ENCODE results near the gene PIEZO2.

The PIEZO2 gene

GRCh38 chr18:10736984-10737383 is 412.4 kb downstream of the PIEZO2 start:
- H3K27me3 Mint-ChIP-seq (ENCODE audit: low read depth) = no peaks in the 10 kb centered on the region
- no peaks in the 10 kb centered on the region for H3K4me1 Mint-ChIP-seq (ENCODE audit: low read depth)
- no peak overlapping the region for H3K4me3 Mint-ChIP-seq
- no peaks in the 10 kb centered on the region for H3K36me3 Mint-ChIP-seq (ENCODE audit: low read depth)
- H3K27ac Mint-ChIP-seq = no peak overlapping the region
- no peaks in the 10 kb centered on the region for H3K9me3 Mint-ChIP-seq

GRCh38 chr18:10732990-10733389 is 416.4 kb downstream of the PIEZO2 start:
- Mint-ChIP-seq H3K9me3 (no peaks in the 10 kb centered on the region), H3K27ac (no peak overlapping the region), H3K4me1 (ENCODE audit: low read depth) (no peaks in the 10 kb centered on the region), H3K27me3 (ENCODE audit: low read depth) (no peaks in the 10 kb centered on the region), H3K36me3 (ENCODE audit: low read depth) (no peaks in the 10 kb centered on the region), H3K4me3 (no peak overlapping the region)

- no peaks in the 10 kb centered on the region for H3K36me3 Mint-ChIP-seq (ENCODE audit: low read depth)
- H3K4me1 Mint-ChIP-seq (ENCODE audit: low read depth) = no peaks in the 10 kb centered on the region
- no peak overlapping the region for H3K27ac Mint-ChIP-seq
- H3K27me3 Mint-ChIP-seq (ENCODE audit: low read depth) = no peaks in the 10 kb centered on the region
- H3K9me3 Mint-ChIP-seq = no peaks in the 10 kb centered on the region
- no peak overlapping the region for H3K4me3 Mint-ChIP-seq
Measured at GRCh38 chr18:10727477-10727876, 421.9 kb downstream of the PIEZO2 start.

GRCh38 chr18:10726198-10727068 is 422.9 kb downstream of the PIEZO2 start:
- Mint-ChIP-seq H3K9me3 (no peaks in the 10 kb centered on the region), H3K27me3 (ENCODE audit: low read depth) (no peaks in the 10 kb centered on the region), H3K4me1 (ENCODE audit: low read depth) (no peaks in the 10 kb centered on the region), H3K4me3 (no peak overlapping the region), H3K27ac (no peak overlapping the region), H3K36me3 (ENCODE audit: low read depth) (no peaks in the 10 kb centered on the region)

DNA sequence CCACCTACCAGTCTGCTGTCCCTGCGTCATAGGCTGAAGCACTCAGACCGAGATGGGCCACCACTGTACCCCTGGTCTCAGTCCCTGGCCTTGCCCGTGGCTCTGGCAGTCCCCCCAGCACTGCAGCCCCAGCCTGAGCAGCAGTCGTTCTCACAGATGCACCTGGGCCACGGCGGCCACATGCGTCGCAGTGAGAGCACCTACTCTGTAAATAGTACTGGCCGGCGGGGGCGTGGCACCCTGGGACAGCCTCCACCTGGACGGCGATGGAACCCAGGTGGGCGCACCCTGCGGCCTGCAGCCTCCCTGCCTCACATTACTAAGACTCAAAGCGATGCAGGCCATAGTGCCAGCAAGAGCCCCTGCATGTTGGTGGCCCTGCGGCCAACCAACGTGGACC is 424.7 kb downstream of the PIEZO2 start:
- H3K4me1 Mint-ChIP-seq (ENCODE audit: low read depth) = no peaks in the 10 kb centered on the region
- no peaks in the 10 kb centered on the region for H3K36me3 Mint-ChIP-seq (ENCODE audit: low read depth)
- H3K27ac Mint-ChIP-seq = no peak overlapping the region
- no peak overlapping the region for H3K4me3 Mint-ChIP-seq
- no peaks in the 10 kb centered on the region for H3K27me3 Mint-ChIP-seq (ENCODE audit: low read depth)
- no peaks in the 10 kb centered on the region for H3K9me3 Mint-ChIP-seq

- H3K9me3 Mint-ChIP-seq = no peaks in the 10 kb centered on the region
- no peak overlapping the region for H3K4me3 Mint-ChIP-seq
- H3K27me3 Mint-ChIP-seq (ENCODE audit: low read depth) = no peaks in the 10 kb centered on the region
- no peak overlapping the region for H3K27ac Mint-ChIP-seq
- H3K4me1 Mint-ChIP-seq (ENCODE audit: low read depth) = no peaks in the 10 kb centered on the region
- H3K36me3 Mint-ChIP-seq (ENCODE audit: low read depth) = no peaks in the 10 kb centered on the region
Measured at GRCh38 chr18:10723496-10723895, 425.9 kb downstream of the PIEZO2 start.

DNA sequence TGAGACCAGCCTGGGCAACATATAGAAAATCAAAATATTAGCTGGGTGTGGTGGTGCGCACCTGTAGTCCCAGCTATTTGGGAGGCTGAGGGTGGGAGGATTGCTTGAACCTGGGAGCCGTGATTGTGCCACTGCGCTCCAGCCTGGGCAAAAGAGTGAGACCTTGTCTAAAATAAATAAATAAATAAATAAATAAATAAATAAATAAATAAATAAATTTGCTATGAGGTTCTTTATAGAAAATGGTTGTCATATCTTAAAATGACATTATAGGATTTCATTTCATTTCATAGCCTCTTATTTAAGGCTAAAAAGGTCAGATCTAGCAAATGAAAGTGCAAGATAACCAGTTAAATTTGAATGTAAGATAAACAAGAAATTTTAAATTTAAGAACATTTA is 430.6 kb downstream of the PIEZO2 start:
- Mint-ChIP-seq H3K4me1 (ENCODE audit: low read depth) (no peaks in the 10 kb centered on the region), H3K36me3 (ENCODE audit: low read depth) (no peaks in the 10 kb centered on the region), H3K4me3 (no peak overlapping the region), H3K27me3 (ENCODE audit: low read depth) (no peaks in the 10 kb centered on the region), H3K27ac (no peak overlapping the region), H3K9me3 (no peaks in the 10 kb centered on the region)

DNA sequence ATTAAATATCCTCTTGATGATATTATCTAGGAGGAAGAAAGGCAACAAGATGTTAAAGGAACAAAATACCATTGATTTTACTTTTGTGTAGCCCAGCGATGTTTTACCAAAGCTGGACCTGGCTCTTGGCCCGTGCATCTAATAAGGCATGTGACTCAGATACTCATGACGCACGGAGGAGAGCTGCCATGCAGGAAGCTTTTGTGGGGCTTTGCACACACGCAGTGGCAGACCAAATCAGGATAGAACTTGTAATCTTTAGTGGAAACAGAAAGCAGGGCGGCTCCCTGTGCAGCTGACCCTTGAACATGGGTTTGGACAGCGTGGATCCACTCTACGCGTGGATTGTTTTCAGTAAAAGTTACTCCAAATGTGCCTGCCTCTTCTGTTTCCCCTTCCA is 433.6 kb downstream of the PIEZO2 start:
- Mint-ChIP-seq H3K27me3 (ENCODE audit: low read depth) (no peaks in the 10 kb centered on the region), H3K36me3 (ENCODE audit: low read depth) (no peaks in the 10 kb centered on the region), H3K4me1 (ENCODE audit: low read depth) (no peaks in the 10 kb centered on the region), H3K27ac (no peak overlapping the region), H3K9me3 (no peaks in the 10 kb centered on the region), H3K4me3 (no peak overlapping the region)

GRCh38 chr18:10713409-10713808 is 436.0 kb downstream of the PIEZO2 start:
- Mint-ChIP-seq H3K36me3 (ENCODE audit: low read depth) (no peaks in the 10 kb centered on the region), H3K27me3 (ENCODE audit: low read depth) (no peaks in the 10 kb centered on the region), H3K9me3 (no peaks in the 10 kb centered on the region), H3K4me3 (no peak overlapping the region), H3K27ac (no peak overlapping the region), H3K4me1 (ENCODE audit: low read depth) (no peaks in the 10 kb centered on the region)

DNA sequence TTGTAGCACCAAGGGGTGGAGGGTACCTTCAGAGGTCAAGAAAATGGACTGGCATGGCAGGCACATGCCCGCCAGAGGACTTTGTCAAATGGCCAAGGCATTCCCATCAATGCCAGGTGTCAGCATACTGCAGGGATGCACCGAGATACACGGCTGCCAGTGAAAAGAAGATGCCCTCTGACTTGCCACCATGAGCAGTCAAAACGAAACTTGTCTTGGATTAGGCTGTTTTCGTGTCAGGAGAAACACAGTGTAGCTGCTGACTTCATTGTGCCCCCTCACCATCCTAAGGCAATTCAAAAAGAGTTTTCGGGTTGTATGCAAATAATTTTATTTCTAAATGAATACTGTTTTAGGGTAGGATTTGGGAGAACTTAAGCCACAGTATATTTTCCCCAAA is 442.1 kb downstream of the PIEZO2 start:
- no peak overlapping the region for H3K4me3 Mint-ChIP-seq
- no peaks in the 10 kb centered on the region for H3K36me3 Mint-ChIP-seq (ENCODE audit: low read depth)
- H3K27me3 Mint-ChIP-seq (ENCODE audit: low read depth) = no peaks in the 10 kb centered on the region
- H3K27ac Mint-ChIP-seq = no peak overlapping the region
- H3K4me1 Mint-ChIP-seq (ENCODE audit: low read depth) = no peaks in the 10 kb centered on the region
- no peaks in the 10 kb centered on the region for H3K9me3 Mint-ChIP-seq

DNA sequence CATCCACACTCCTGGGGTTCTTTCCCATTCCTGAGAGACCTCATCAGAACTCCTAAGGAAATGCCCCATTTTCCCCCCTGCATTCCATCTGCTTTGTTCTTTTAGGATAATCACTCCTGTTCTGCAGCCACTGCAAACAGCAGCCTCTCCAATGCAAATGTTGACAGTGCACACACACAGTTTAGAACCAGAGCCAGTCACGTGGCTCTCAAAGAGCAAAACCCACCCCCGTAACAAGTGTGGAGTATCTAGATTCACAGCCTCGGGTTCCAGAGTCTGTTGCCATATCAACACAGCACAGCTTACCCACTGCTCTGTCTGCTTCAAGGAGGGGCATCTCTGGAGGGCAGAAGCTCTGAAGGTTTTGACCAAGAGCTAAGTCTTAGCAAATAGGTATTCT is 443.6 kb downstream of the PIEZO2 start:
- H3K27ac Mint-ChIP-seq = no peak overlapping the region
- no peaks in the 10 kb centered on the region for H3K36me3 Mint-ChIP-seq (ENCODE audit: low read depth)
- H3K9me3 Mint-ChIP-seq = no peaks in the 10 kb centered on the region
- H3K27me3 Mint-ChIP-seq (ENCODE audit: low read depth) = no peaks in the 10 kb centered on the region
- H3K4me3 Mint-ChIP-seq = no peak overlapping the region
- no peaks in the 10 kb centered on the region for H3K4me1 Mint-ChIP-seq (ENCODE audit: low read depth)

- no peak overlapping the region for H3K27ac Mint-ChIP-seq
- H3K4me1 Mint-ChIP-seq (ENCODE audit: low read depth) = no peaks in the 10 kb centered on the region
- no peaks in the 10 kb centered on the region for H3K27me3 Mint-ChIP-seq (ENCODE audit: low read depth)
- H3K4me3 Mint-ChIP-seq = no peak overlapping the region
- no peaks in the 10 kb centered on the region for H3K9me3 Mint-ChIP-seq
- H3K36me3 Mint-ChIP-seq (ENCODE audit: low read depth) = no peaks in the 10 kb centered on the region
Measured at GRCh38 chr18:10705291-10705690, 444.1 kb downstream of the PIEZO2 start.

GRCh38 chr18:10702206-10702605 is 447.2 kb downstream of the PIEZO2 start:
- Mint-ChIP-seq H3K4me1 (ENCODE audit: low read depth) (no peaks in the 10 kb centered on the region), H3K27me3 (ENCODE audit: low read depth) (no peaks in the 10 kb centered on the region), H3K27ac (no peak overlapping the region), H3K4me3 (no peak overlapping the region), H3K9me3 (no peaks in the 10 kb centered on the region), H3K36me3 (ENCODE audit: low read depth) (no peaks in the 10 kb centered on the region)

- H3K4me1 Mint-ChIP-seq (ENCODE audit: low read depth) = no peaks in the 10 kb centered on the region
- peaks cover 3% of the 10 kb centered on the region for H3K27me3 Mint-ChIP-seq (ENCODE audit: low read depth)
- H3K36me3 Mint-ChIP-seq (ENCODE audit: low read depth) = no peaks in the 10 kb centered on the region
- H3K27ac Mint-ChIP-seq = no peak overlapping the region
- H3K9me3 Mint-ChIP-seq = no peaks in the 10 kb centered on the region
- no peak overlapping the region for H3K4me3 Mint-ChIP-seq
Measured at GRCh38 chr18:10690366-10690765, 459.0 kb downstream of the PIEZO2 start.

DNA sequence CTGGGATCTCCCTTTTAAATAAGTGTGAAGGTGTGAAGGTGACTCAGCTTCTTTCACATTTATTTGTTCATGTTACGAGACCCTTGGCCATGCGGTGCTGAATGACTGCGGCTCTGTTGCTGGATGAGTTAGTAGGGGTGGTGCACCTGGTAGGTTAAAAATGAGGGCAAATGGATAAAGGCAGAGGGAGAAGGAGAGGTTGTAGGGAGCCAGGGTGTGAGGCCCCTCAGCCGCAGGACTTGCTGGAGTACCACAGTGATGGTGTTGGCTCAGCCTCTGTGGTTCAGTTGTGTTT is 459.4 kb downstream of the PIEZO2 start:
- H3K36me3 Mint-ChIP-seq (ENCODE audit: low read depth) = no peaks in the 10 kb centered on the region
- no peak overlapping the region for H3K4me3 Mint-ChIP-seq
- H3K9me3 Mint-ChIP-seq = no peaks in the 10 kb centered on the region
- H3K27me3 Mint-ChIP-seq (ENCODE audit: low read depth) = peaks cover 3% of the 10 kb centered on the region
- no peaks in the 10 kb centered on the region for H3K4me1 Mint-ChIP-seq (ENCODE audit: low read depth)
- H3K27ac Mint-ChIP-seq = no peak overlapping the region

All from T-helper 1 cell treated with Interleukin-12 subunit alpha and Interleukin-12 subunit beta and Interleukin-4 antibody, amounts not matched to agents 30 μg/mL and 1 μg/mL, for 36 hours (primary cell).